ENCODE measurements around the gene CKAP2L.

The CKAP2L gene

DNA sequence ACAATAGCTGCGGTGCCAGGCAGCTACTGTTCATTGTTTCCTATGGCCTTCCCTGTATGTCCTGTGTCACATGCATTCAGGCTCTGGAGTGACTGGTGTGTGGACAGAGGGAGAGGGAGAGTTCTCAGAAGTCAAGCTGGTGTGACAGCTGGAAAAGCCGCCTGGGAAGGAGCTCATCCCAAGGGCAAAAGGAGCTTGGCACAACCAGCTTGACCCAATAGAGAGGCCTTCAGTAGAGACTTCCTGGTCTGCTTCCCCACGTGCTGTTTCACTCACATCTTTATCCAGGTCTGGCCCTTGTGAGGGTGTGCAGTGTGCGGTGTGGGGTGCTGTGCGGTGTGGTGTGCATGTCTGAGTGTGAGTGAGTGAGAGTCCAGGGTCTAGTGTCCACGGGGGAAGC, 54.7 kb downstream of the CKAP2L start:
- TF ChIP-seq NFIC (IDR thresholded peaks at IDR 0.05): no peak
- TF ChIP-seq TAF1 (IDR thresholded peaks at IDR 0.05; ENCODE audit: low read depth): no peak
- TF ChIP-seq, protein P1, sequence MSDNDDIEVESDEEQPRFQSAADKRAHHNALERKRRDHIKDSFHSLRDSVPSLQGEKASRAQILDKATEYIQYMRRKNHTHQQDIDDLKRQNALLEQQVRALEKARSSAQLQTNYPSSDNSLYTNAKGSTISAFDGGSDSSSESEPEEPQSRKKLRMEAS (IDR thresholded peaks at IDR 0.05): no peak
- TF ChIP-seq YY1 (IDR thresholded peaks at IDR 0.05; ENCODE audit: low read depth): no peak
- no peak for TF ChIP-seq CEBPB (IDR thresholded peaks at IDR 0.05)
- no peak for TF ChIP-seq TCF12 (IDR thresholded peaks at IDR 0.05; ENCODE audit: low read depth)
- TF ChIP-seq TEAD4 (IDR thresholded peaks at IDR 0.05): no peak
- TF ChIP-seq FOXM1 (IDR thresholded peaks at IDR 0.05; ENCODE audit: borderline replicate concordance, low read depth): no peak
- TF ChIP-seq ZBTB7A (IDR thresholded peaks at IDR 0.05; ENCODE audit: low read depth): no peak
- no peak for TF ChIP-seq RAD21 (IDR thresholded peaks at IDR 0.05; ENCODE audit: low read depth)
- no peak for TF ChIP-seq EGR1 (IDR thresholded peaks at IDR 0.05)
- no peak for TF ChIP-seq EP300 (IDR thresholded peaks at IDR 0.05; ENCODE audit: borderline replicate concordance)
- TF ChIP-seq, protein P2, sequence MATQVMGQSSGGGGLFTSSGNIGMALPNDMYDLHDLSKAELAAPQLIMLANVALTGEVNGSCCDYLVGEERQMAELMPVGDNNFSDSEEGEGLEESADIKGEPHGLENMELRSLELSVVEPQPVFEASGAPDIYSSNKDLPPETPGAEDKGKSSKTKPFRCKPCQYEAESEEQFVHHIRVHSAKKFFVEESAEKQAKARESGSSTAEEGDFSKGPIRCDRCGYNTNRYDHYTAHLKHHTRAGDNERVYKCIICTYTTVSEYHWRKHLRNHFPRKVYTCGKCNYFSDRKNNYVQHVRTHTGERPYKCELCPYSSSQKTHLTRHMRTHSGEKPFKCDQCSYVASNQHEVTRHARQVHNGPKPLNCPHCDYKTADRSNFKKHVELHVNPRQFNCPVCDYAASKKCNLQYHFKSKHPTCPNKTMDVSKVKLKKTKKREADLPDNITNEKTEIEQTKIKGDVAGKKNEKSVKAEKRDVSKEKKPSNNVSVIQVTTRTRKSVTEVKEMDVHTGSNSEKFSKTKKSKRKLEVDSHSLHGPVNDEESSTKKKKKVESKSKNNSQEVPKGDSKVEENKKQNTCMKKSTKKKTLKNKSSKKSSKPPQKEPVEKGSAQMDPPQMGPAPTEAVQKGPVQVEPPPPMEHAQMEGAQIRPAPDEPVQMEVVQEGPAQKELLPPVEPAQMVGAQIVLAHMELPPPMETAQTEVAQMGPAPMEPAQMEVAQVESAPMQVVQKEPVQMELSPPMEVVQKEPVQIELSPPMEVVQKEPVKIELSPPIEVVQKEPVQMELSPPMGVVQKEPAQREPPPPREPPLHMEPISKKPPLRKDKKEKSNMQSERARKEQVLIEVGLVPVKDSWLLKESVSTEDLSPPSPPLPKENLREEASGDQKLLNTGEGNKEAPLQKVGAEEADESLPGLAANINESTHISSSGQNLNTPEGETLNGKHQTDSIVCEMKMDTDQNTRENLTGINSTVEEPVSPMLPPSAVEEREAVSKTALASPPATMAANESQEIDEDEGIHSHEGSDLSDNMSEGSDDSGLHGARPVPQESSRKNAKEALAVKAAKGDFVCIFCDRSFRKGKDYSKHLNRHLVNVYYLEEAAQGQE (IDR thresholded peaks at IDR 0.05; ENCODE audit: low read depth): no peak
- TF ChIP-seq, protein P3, sequence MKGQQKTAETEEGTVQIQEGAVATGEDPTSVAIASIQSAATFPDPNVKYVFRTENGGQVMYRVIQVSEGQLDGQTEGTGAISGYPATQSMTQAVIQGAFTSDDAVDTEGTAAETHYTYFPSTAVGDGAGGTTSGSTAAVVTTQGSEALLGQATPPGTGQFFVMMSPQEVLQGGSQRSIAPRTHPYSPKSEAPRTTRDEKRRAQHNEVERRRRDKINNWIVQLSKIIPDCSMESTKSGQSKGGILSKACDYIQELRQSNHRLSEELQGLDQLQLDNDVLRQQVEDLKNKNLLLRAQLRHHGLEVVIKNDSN (IDR thresholded peaks at IDR 0.05): no peak
- TF ChIP-seq CREB1 (IDR thresholded peaks at IDR 0.05; ENCODE audit: low read depth): no peak

DNA sequence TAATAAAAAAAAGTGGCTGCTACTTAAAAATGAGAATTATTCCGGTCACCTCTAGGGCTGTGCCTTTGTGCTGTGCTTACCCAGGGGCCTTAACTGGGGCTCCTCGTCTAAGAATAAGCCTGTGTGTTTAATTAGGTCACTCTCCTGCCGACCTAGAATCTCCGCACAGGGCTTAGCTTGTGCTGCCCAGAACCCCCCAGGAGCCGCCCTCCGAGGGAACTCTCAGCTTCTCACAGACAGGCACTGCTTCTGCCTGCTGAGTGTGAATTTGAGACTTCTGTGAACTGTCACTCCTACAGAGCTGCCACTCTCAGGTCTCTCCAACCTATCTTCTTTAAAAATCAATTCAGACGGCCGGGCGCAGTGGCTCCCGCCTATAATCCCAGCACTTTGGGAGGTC, 55.4 kb downstream of the CKAP2L start:
- TF ChIP-seq FOXM1 (IDR thresholded peaks at IDR 0.05; ENCODE audit: borderline replicate concordance, low read depth) (no peak), YY1 (IDR thresholded peaks at IDR 0.05; ENCODE audit: low read depth) (no peak), TAF1 (IDR thresholded peaks at IDR 0.05; ENCODE audit: low read depth) (no peak), EP300 (IDR thresholded peaks at IDR 0.05; ENCODE audit: borderline replicate concordance) (no peak), TCF12 (IDR thresholded peaks at IDR 0.05; ENCODE audit: low read depth) (no peak), NFIC (IDR thresholded peaks at IDR 0.05) (no peak), CREB1 (IDR thresholded peaks at IDR 0.05; ENCODE audit: low read depth) (no peak), TEAD4 (IDR thresholded peaks at IDR 0.05) (no peak), CEBPB (IDR thresholded peaks at IDR 0.05) (no peak), ZBTB7A (IDR thresholded peaks at IDR 0.05; ENCODE audit: low read depth) (no peak), EGR1 (IDR thresholded peaks at IDR 0.05) (no peak), RAD21 (IDR thresholded peaks at IDR 0.05; ENCODE audit: low read depth) (no peak)
- TF ChIP-seq, protein P1 (IDR thresholded peaks at IDR 0.05): no peak
- TF ChIP-seq, protein P2 (IDR thresholded peaks at IDR 0.05; ENCODE audit: low read depth): no peak
- TF ChIP-seq, protein P3 (IDR thresholded peaks at IDR 0.05): no peak

DNA sequence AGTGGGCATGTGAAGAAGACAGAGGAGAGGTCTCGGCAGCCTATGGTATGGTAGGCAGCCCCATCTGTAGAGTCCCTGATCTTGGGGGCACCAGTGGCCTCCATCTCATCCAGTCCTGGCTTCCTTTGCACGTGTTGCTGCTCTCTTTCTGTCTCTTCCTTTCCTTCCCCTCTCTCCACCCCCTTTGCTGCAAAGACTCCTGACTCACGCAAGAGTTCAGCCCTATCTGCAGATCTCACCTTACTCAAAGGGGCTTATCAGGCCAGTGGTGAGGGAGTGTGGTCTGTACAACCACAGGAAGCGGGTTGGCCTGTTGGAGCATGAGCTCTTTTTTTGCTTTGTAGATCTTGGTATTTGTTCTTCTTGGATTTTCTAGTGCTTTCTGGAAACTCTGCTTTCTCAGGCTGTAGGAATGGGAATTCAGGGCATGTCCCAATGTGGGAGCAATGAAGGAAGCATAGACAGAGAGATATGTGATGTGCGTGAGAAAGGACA, 58.2 kb downstream of the CKAP2L start:
- TF ChIP-seq EGR1 (IDR thresholded peaks at IDR 0.05) (no peak), NFIC (IDR thresholded peaks at IDR 0.05) (no peak), CEBPB (IDR thresholded peaks at IDR 0.05) (no peak), TCF12 (IDR thresholded peaks at IDR 0.05; ENCODE audit: low read depth) (no peak), CREB1 (IDR thresholded peaks at IDR 0.05; ENCODE audit: low read depth) (no peak), RAD21 (IDR thresholded peaks at IDR 0.05; ENCODE audit: low read depth) (no peak), ZBTB7A (IDR thresholded peaks at IDR 0.05; ENCODE audit: low read depth) (no peak), EP300 (IDR thresholded peaks at IDR 0.05; ENCODE audit: borderline replicate concordance) (no peak), TEAD4 (IDR thresholded peaks at IDR 0.05) (no peak), YY1 (IDR thresholded peaks at IDR 0.05; ENCODE audit: low read depth) (no peak), TAF1 (IDR thresholded peaks at IDR 0.05; ENCODE audit: low read depth) (no peak), FOXM1 (IDR thresholded peaks at IDR 0.05; ENCODE audit: borderline replicate concordance, low read depth) (no peak)
- TF ChIP-seq, protein P1 (IDR thresholded peaks at IDR 0.05): no peak
- TF ChIP-seq, protein P3 (IDR thresholded peaks at IDR 0.05): no peak
- TF ChIP-seq, protein P2 (IDR thresholded peaks at IDR 0.05; ENCODE audit: low read depth): no peak
